HepG2 (cell line): ENCODE data around the gene GGA3. TPM values are rescaled to one million over a fixed set of nuclear protein-coding genes. Genes with fewer than 3 reads are reported as not detected.

Experiments
- CEBPB ChIP-seq: IDR thresholded peaks from 2 replicates; pipeline ENCODE4 v1.6.1; 2011; ENCODE audit warnings: low read depth, low read length, improper control_type of control experiment, borderline replicate concordance
- HOXA3 ChIP-seq: sonication (generic); formaldehyde crosslinking; IDR thresholded peaks from 2 replicates; pipeline ENCODE4 v1.5.0; 2020; ENCODE audit warnings: missing genetic modification reagents
- PHF21A ChIP-seq: sonication (generic); formaldehyde crosslinking; IDR thresholded peaks from 2 replicates; pipeline ENCODE4 v1.5.0; 2020; ENCODE audit warnings: mild to moderate bottlenecking, missing genetic modification reagents
- RXRA ChIP-seq: sonication (generic); formaldehyde crosslinking; IDR thresholded peaks from 2 replicates; pipeline ENCODE4 v1.5.1; 2020; ENCODE audit warnings: missing genetic modification reagents
- SP5 ChIP-seq: IDR thresholded peaks from 2 replicates; pipeline ENCODE4 v1.6.1; 2016; ENCODE audit warnings: low read depth, borderline replicate concordance
- TARDBP ChIP-seq: sonication (generic); formaldehyde crosslinking; IDR thresholded peaks from 2 replicates; pipeline ENCODE4 v1.8.0; 2022; ENCODE audit warnings: mild to moderate bottlenecking, missing genetic modification reagents
- TBX2 ChIP-seq: sonication (generic); formaldehyde crosslinking; IDR thresholded peaks from 2 replicates; pipeline ENCODE4 v1.5.0; 2020; ENCODE audit warnings: missing genetic modification reagents, mild to moderate bottlenecking, borderline replicate concordance
- ZNF121 ChIP-seq: sonication (generic); formaldehyde crosslinking; IDR thresholded peaks from 2 replicates; pipeline ENCODE4 v1.5.0; 2020; ENCODE audit warnings: mild to moderate bottlenecking, missing genetic modification reagents
- ZNF124 ChIP-seq: sonication (generic); formaldehyde crosslinking; IDR thresholded peaks from 2 replicates; pipeline ENCODE4 v1.4.0; 2020; ENCODE audit warnings: missing genetic modification reagents
- ZNF292 ChIP-seq: sonication (generic); formaldehyde crosslinking; IDR thresholded peaks from 2 replicates; pipeline ENCODE4 v1.8.1; 2022; ENCODE audit warnings: mild to moderate bottlenecking, low read depth, missing genetic modification reagents, borderline replicate concordance
- ZNF441 ChIP-seq: sonication (generic); formaldehyde crosslinking; IDR thresholded peaks from 2 replicates; pipeline ENCODE4 v1.7.0; 2021; ENCODE audit warnings: missing genetic modification reagents, borderline replicate concordance
- ZNF563 ChIP-seq: sonication (generic); formaldehyde crosslinking; IDR thresholded peaks from 2 replicates; pipeline ENCODE4 v1.8.0; 2022; ENCODE audit warnings: mild to moderate bottlenecking, moderate library complexity, missing genetic modification reagents
- ZNF747 ChIP-seq: sonication (generic); formaldehyde crosslinking; IDR thresholded peaks from 2 replicates; pipeline ENCODE4 v1.8.1; 2023; ENCODE audit warnings: missing genetic modification reagents, mild to moderate bottlenecking, borderline replicate concordance
- ZNF772 ChIP-seq: sonication (generic); formaldehyde crosslinking; IDR thresholded peaks from 2 replicates; pipeline ENCODE4 v1.5.0; 2020; ENCODE audit warnings: mild to moderate bottlenecking, missing genetic modification reagents
- polyA plus RNA-seq, 8 experiments: library from polyadenylated mRNA; depleted of rRNA in 3 of 8; stranded (reverse) in 7 of 8; unstranded in 1 of 8; fragments of >200 nt; fragmentation: Illumina TruSeq in 4 of 8; extraction: Trizol in 4 of 8; gene quantifications; 2 replicates each; pipeline versions ENCODE4 v1.2.1 to v1.2.3, GENCODE V29; 2011 to 2016; ENCODE audit warnings: low read depth in 4 of 8, missing spikeins in 1 of 8, mixed read lengths in 1 of 8; ENCODE audit not compliant: insufficient read depth in 1 of 8
- total RNA-seq, 5 experiments: library from RNA; depleted of rRNA; stranded (reverse); fragments of >200 nt; fragmentation: Illumina TruSeq; extraction: Trizol; gene quantifications; 2 replicates each; pipeline ENCODE4 v1.2.3, GENCODE V29; 2016; ENCODE audit warnings: low read depth in 1 of 5
- TF ChIP-seq, protein P1 (sequence below): sonication (generic); formaldehyde crosslinking; IDR thresholded peaks from 2 replicates; pipeline ENCODE4 v1.4.0; 2020; ENCODE audit warnings: missing genetic modification reagents, mild to moderate bottlenecking, borderline replicate concordance
- TF ChIP-seq, protein P2 (sequence below): sonication (generic); formaldehyde crosslinking; IDR thresholded peaks from 2 replicates; pipeline ENCODE4 v1.5.1; 2020; ENCODE audit warnings: mild to moderate bottlenecking, missing genetic modification reagents, moderate library complexity
- TF ChIP-seq, protein P3 (sequence below): sonication (generic); formaldehyde crosslinking; IDR thresholded peaks from 2 replicates; pipeline ENCODE4 v1.5.0; 2020; ENCODE audit warnings: mild to moderate bottlenecking, missing genetic modification reagents

The GGA3 gene
- total and polyA plus RNA-seq, 2 of the 13 experiments (the other 11 are each of a cell fraction or from before 2014, with no cell fraction given), result 28.4 to 43.7 TPM

DNA sequence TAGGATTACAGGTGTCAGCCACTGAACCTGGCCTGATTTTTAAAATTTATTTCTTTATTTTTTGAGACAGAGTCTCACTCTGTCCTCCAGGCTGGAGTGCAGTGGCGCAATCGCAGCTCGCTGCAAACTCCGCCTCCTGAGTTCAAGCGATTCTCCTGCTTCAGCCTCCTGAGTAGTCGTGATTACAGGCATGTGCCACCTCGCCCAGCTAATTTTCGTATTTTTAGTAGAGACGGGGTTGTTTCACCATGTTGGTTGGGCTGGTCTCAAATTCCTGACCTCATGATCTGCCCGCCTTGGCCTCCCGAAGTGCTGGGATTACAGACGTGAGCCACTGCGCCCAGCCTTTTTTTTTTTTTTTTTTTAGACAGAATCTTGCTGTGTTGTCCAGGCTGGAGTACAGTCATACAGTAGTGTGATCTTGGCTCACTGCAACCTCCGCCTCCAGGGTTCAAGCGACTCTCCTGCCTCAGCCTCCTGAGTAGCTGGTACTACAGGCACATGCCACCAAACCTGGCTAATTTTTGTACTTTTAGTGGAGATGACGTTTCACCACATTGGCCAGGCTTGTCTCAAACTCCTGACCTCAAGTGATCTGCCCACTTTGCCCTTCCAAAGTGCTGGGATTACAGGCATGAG lies 31.5 kb upstream of the GGA3 start (continued):
- TF ChIP-seq, protein P1, sequence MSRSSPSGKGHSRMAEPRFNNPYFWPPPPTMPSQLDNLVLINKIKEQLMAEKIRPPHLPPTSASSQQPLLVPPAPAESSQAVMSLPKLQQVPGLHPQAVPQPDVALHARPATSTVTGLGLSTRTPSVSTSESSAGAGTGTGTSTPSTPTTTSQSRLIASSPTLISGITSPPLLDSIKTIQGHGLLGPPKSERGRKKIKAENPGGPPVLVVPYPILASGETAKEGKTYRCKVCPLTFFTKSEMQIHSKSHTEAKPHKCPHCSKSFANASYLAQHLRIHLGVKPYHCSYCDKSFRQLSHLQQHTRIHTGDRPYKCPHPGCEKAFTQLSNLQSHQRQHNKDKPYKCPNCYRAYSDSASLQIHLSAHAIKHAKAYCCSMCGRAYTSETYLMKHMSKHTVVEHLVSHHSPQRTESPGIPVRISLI (CRISPR knock-in tag), result peak; percentile 66
- peak; percentile 87 for TF ChIP-seq CEBPB
- TF ChIP-seq, protein P2, sequence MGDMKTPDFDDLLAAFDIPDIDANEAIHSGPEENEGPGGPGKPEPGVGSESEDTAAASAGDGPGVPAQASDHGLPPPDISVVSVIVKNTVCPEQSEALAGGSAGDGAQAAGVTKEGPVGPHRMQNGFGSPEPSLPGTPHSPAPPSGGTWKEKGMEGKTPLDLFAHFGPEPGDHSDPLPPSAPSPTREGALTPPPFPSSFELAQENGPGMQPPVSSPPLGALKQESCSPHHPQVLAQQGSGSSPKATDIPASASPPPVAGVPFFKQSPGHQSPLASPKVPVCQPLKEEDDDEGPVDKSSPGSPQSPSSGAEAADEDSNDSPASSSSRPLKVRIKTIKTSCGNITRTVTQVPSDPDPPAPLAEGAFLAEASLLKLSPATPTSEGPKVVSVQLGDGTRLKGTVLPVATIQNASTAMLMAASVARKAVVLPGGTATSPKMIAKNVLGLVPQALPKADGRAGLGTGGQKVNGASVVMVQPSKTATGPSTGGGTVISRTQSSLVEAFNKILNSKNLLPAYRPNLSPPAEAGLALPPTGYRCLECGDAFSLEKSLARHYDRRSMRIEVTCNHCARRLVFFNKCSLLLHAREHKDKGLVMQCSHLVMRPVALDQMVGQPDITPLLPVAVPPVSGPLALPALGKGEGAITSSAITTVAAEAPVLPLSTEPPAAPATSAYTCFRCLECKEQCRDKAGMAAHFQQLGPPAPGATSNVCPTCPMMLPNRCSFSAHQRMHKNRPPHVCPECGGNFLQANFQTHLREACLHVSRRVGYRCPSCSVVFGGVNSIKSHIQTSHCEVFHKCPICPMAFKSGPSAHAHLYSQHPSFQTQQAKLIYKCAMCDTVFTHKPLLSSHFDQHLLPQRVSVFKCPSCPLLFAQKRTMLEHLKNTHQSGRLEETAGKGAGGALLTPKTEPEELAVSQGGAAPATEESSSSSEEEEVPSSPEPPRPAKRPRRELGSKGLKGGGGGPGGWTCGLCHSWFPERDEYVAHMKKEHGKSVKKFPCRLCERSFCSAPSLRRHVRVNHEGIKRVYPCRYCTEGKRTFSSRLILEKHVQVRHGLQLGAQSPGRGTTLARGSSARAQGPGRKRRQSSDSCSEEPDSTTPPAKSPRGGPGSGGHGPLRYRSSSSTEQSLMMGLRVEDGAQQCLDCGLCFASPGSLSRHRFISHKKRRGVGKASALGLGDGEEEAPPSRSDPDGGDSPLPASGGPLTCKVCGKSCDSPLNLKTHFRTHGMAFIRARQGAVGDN, result peak; percentile 30
- TF ChIP-seq TBX2, result 0 out of 2 replicates have a peak, but pooled peaks have one; percentile 29
- TF ChIP-seq PHF21A (CRISPR knock-in tag), result peak; percentile 54
- peak; percentile 98 for TF ChIP-seq ZNF121
- TF ChIP-seq ZNF772 (CRISPR knock-in tag), result 0 out of 2 replicates have a peak, but pooled peaks have one; percentile 45
- TF ChIP-seq ZNF563 (CRISPR knock-in tag), result 0 out of 2 replicates have a peak, but pooled peaks have one; percentile 12
- peak; percentile 60; the same call in 1 of the 2 replicates for TF ChIP-seq ZNF292 (CRISPR knock-in tag)
- 0 out of 2 replicates have a peak, but pooled peaks have one; percentile 57 for TF ChIP-seq ZNF124 (CRISPR knock-in tag)
- TF ChIP-seq, protein P3, sequence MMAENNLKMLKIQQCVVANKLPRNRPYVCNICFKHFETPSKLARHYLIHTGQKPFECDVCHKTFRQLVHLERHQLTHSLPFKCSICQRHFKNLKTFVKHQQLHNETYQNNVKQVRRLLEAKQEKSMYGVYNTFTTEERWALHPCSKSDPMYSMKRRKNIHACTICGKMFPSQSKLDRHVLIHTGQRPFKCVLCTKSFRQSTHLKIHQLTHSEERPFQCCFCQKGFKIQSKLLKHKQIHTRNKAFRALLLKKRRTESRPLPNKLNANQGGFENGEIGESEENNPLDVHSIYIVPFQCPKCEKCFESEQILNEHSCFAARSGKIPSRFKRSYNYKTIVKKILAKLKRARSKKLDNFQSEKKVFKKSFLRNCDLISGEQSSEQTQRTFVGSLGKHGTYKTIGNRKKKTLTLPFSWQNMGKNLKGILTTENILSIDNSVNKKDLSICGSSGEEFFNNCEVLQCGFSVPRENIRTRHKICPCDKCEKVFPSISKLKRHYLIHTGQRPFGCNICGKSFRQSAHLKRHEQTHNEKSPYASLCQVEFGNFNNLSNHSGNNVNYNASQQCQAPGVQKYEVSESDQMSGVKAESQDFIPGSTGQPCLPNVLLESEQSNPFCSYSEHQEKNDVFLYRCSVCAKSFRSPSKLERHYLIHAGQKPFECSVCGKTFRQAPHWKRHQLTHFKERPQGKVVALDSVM (CRISPR knock-in tag), result peak; percentile 88
- 0 out of 2 replicates have a peak, but pooled peaks have one; percentile 22 for TF ChIP-seq ZNF747 (CRISPR knock-in tag)
- TF ChIP-seq SP5, result 0 out of 2 replicates have a peak, but pooled peaks have one; percentile 55
- 0 out of 2 replicates have a peak, but pooled peaks have one; percentile 9 for TF ChIP-seq HOXA3 (CRISPR knock-in tag)
- TF ChIP-seq TARDBP (CRISPR knock-in tag), result 0 out of 2 replicates have a peak, but pooled peaks have one; percentile 41
- 0 out of 2 replicates have a peak, but pooled peaks have one; percentile 8 for TF ChIP-seq RXRA (CRISPR knock-in tag)
- 0 out of 2 replicates have a peak, but pooled peaks have one; percentile 25 for TF ChIP-seq ZNF441 (CRISPR knock-in tag)
- TF ChIP-seq, all 625 proteins: peak for 37; not testable (repeated sequence) for 588
